NK-92 (cell line): ENCODE data around the gene C1orf226.
"Not testable (repeated sequence)": the region's sequence is repeated elsewhere in the genome, so short reads cannot be mapped to it uniquely, and the experiment has no call there.

Experiments
- DNase-seq: peaks from one replicate; lab custom pipeline; 2025; ENCODE audit not compliant: unreplicated experiment; lab: John Stamatoyannopoulos, UW

C1orf226 gene, protein sequence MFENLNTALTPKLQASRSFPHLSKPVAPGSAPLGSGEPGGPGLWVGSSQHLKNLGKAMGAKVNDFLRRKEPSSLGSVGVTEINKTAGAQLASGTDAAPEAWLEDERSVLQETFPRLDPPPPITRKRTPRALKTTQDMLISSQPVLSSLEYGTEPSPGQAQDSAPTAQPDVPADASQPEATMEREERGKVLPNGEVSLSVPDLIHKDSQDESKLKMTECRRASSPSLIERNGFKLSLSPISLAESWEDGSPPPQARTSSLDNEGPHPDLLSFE

GRCh38 chr1:162381383-162381782 is at the start of gene C1orf226:
Gene C1orf226 (plus strand): TSS chr1:162381728. CDS start chr1:162381902, 174 bp downstream.
- DNase-seq, result no peak

DNA sequence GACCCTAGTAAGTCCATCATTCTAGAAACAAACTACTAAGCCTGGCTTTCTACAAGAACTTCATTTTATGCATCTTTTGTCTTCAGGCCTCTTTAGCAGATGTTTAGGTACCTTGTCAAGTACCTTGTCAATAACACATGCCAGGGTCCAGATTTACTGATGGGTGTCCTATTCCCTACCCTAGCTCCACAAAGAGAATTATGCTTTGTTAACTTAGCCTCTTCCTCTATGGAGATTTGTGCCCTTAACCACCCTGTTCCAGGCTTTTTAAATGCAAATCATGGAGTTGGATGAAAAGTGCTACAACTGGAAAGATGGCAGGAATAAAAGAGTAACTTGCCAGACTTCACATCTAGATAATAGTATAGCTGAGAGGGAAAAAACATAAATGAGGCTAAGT is 47.5 kb upstream of the C1orf226 start:
- no peak for DNase-seq

DNA sequence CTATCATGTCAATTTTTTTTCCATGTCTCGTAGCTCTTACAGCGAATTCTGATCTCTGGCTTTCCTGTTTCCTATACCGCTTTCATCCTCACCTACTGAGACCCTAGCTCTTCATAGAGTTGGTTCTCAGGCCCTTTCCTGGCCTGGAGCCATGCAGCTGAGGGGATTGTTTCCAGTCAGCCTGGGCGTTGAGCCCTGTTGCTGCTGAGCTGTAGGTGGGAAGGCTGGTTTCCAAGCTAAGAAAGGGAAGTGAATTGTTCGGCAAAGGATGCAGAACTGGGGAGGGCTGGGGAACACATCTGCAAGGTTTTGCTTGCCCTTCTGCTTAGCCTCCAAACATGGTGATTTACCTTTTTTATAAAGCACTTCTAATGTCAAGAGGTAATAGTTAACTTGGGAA is 46.4 kb upstream of the C1orf226 start:
- no peak for DNase-seq

DNA sequence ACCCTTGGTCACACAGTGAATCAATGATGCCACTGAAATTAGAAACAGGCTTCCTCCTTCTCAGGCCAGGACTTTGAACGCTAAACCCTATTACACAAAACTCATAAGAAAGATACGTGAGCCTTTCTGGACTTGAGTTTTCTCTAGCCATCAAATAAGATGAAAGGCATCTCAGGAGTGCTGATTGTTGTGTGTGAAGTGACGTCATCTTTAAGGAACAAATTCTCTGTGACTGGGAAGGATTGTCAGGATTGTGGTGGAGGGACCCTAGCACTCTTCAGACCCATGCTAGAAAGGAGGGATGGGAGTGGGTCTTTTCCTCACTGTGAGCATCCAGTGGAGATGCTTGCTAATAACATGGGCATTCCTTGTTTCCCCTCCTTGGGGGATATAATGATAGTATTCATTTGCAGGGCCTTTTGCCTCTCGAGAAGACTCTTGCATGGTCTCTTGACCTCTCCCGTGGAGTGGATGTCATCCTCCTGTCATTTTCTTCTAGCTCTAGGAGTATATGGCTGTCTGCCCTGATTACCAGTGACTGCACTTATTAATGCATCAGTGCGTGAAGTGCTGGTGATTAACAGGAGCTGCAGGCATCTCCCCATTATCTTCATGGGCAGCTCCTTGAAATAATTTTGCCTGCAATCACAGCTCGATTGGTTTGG is 44.8 kb upstream of the C1orf226 start:
- DNase-seq, result no peak

DNA sequence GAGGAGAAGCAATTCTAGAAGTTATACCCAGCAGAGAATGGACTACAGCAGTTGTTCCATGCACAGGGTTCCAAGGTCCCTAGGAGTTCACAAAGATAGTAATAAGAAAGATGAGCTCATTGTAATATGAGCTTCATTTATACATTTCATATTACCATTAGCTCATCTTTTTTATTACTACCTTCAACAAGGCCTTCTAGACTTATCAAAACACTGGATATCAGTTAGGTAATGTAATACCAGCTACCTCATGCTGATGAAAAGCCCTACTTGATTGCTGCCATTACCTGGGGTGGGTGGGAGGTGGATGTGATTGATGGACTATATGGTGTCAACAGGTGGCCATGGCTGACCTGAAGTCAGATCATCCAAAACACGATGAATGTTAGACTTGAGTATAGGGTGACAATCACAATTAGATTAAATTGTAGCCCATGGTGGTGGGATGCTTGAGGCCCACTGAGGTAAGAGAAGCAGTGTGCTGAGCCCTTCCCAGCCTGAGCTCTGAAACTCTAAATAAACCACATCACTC is 39.0 kb upstream of the C1orf226 start:
- no peak for DNase-seq

DNA sequence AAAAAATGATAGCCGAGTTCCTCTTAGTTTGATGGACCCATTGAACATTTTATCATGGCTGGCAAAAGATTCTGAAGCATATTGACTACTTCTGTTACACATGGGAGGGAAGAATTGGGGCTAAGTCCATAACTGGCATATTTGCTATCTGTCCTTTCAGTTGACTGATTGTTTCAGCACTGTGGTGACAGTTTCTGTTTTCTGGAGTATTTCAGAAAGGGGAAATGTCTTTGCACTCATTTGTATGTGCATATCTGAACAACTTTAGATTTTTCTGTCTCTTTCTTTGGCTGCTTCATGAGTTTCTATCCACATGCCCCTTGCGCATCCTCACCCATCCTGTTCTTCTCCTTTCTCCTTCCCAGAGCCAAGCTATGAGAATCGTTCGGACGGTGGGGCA is 38.1 kb upstream of the C1orf226 start:
- DNase-seq, result no peak

DNA sequence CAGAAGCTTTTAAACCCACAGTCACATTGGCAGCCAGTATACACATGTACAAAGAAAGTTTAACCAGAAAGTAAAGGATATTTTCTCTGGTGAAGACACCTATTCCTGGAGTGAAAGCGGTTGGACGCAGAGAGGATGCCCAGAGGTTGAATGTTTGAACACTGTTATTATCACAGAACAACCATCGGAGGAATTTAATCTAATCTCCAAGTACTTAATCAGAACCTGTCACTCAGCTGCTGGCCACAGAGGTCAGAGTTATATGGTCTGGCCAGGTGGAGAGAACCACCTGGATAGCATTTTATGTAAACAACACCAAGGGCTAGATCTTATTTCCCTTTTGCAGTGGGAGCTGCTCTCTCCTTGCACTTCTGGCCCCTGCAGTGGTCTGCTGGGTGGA is 34.2 kb upstream of the C1orf226 start:
- no peak for DNase-seq

GRCh38 chr1:162349635-162350330 is 31.7 kb upstream of the C1orf226 start:
- DNase-seq, result no peak

DNA sequence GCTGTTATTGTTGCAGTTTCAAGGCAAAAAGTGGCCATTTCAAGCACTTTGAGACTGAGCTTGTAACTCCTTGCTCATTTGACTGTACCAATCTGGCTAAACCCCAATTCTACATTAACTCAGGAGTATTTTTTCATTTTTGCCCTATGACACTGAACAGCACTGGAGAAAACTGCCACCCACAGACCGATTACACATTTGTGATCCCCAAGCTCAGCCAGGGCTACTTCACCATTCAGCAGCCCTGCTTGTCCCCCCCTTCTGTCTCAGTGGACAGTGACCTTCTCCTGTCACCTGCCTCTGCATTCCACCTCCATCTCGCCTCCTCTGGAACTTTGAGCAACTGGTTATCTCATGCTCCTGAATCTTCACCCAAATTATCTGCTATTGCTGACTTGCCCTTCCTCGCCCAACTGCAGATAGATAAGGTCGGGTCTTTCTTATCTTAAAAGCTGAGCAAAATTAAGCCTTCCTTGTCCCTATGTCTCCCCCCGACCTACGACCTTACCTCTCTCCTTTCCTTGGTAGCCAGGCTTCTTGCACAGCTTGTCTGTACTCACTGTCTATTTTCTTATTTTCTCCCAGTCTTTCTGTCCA is 30.2 kb upstream of the C1orf226 start:
- DNase-seq, result no peak

DNA sequence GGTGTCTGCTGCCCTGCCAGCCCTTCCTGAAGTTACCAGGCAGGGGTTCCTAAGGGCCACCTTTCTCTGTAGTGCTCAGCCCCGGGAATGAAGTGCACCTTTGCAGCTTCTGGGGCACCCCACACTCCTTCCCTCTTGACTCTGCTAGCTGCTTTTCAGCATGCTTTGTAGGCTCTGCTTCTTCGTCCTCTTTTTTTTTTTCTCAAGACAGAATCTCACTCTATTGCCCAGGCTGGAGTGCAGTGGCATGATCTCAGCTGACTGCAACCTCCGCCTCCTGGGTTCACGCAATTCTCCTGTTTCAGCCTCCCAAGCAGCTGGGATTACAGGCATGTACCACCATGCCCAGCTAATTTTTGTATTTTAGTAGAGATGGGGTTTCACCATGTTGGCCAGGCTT is 29.7 kb upstream of the C1orf226 start:
- DNase-seq, result not testable (repeated sequence)

DNA sequence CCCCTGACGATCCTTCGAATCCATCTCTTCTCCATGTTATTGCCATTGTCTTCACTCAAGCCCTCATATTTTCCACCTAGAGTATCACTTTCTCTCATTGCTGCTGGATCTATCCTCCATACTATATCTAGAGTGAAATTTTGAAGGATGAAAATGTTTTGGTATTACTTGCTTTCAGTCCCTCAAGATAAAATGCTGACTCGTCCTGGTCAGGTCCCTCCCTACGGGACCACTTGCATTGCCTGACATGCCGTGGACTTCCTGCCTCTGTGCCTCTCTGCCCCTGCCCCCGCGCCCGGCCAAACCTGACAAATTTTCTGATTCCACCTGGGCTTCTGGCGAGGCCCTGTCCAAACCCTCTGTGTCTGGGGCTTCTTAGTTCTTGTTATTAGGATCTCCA is 28.4 kb upstream of the C1orf226 start:
- DNase-seq, result no peak

DNA sequence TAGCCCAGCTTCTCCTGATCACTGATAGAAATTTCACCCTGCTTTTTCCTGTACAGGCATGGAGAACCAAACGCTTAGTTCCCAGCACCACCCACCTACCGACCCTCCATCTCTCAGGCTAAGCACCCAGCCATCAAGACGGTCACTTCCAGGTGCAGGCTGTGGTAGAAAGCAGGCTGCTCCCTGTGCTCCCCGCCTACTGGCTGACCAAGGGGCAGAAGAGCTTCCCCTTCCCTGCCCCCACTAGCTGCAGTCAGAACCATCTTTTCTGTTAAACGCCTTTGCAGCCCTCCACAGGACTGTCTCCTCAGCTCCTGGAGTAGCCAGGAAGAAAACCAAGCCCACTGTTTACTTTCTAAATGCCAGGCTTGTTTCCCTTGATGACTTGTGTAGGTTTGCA is 27.8 kb upstream of the C1orf226 start:
- no peak for DNase-seq

DNA sequence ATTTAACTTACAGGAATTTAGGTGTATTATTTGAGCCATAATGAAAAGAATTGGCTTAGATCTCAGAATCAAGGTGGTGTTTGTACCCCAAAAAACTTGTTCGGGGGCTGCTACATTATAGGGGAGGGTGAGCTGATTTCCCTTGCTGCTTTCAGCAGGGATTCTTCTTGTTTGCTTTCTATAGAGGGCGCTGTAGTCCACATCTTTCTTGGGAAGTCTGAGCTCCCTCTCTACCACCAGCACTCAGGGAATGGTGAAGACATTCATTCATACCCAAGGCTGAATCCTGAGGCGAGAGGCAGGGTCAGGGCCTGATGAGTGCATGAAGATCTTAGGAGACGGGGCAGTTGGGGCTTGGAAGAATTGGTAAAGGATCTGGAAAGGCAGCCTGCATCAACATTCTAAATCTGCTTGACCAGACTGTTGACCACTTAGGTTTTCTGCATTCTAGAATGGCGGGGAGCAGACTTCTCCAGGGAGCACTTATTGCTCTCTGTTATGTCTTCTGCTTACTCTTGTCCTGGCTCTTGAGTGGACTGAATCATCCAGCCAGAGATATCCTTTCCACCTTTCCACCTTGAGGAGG is 23.8 kb upstream of the C1orf226 start:
- no peak for DNase-seq

- no peak for DNase-seq
These were observed 22.6 kb upstream of the C1orf226 start for GRCh38 chr1:162358928-162359327.

GRCh38 chr1:162359523-162360236 is 21.8 kb upstream of the C1orf226 start:
- DNase-seq, result no peak

- no peak for DNase-seq
These were observed 21.2 kb upstream of the C1orf226 start for GRCh38 chr1:162360237-162360873.

- no peak for DNase-seq
These were observed 20.7 kb upstream of the C1orf226 start for GRCh38 chr1:162360874-162361260.

GRCh38 chr1:162361349-162361748 is 20.2 kb upstream of the C1orf226 start:
- no peak for DNase-seq

DNA sequence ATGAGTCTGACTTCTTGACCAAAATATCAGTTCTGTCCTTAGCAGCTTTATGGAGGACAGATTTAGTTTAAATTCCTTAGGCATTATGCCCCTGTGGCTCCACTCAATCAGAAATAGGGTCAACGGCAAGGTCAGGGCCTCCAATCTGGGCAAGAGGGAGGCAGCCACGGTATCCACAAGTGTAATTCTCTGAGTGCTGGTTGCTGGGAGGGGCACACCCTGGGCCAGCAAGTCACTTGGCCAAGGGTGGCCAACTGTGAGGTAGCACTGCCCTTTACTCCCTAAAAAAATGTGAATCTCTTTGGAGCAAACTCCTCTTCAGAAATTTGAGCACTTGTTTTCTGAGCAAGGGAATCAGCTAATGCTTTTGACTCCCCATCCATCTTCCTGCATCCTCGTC is 17.7 kb upstream of the C1orf226 start:
- DNase-seq, result no peak

GRCh38 chr1:162364498-162364897 is 17.0 kb upstream of the C1orf226 start:
- DNase-seq, result no peak
